ENCODE data around the gene MSL1. TPM values are rescaled to one million over a fixed set of nuclear protein-coding genes. Genes with fewer than 3 reads are reported as not detected.

Gene MSL1
- total and polyA plus RNA-seq, 2 of the 13 experiments (the other 11 are each of a cell fraction or from before 2014, with no cell fraction given), result 63.8 to 88.5 TPM

- TF ChIP-seq ZNF513 (CRISPR knock-in tag; conservative IDR thresholded peaks at IDR 0.05) (0 out of 2 replicates have a peak, but pooled peaks have one; percentile 21), AKAP8 (CRISPR knock-in tag; IDR thresholded peaks at IDR 0.05) (peak; percentile 89), ZUFSP (CRISPR knock-in tag; IDR thresholded peaks at IDR 0.05; ENCODE audit: borderline replicate concordance) (no peak; the same call in 1 of the 2 replicates), ZNF160 (CRISPR knock-in tag; IDR thresholded peaks at IDR 0.05) (peak; percentile 90), CBFB (CRISPR knock-in tag; IDR thresholded peaks at IDR 0.05) (peak; percentile 81), FOXK2 (IDR thresholded peaks at IDR 0.05) (peak; percentile 75), FOSL2 (CRISPR knock-in tag; IDR thresholded peaks at IDR 0.05) (peak; percentile 98), CCAR2 (optimal IDR thresholded peaks at IDR 0.05; ENCODE audit: low read depth, low read length) (peak; percentile 74), ELF1 (CRISPR knock-in tag; IDR thresholded peaks at IDR 0.05) (no peak), RERE (CRISPR knock-in tag; IDR thresholded peaks at IDR 0.05; ENCODE audit: low read depth) (peak; percentile 76), KLF11 (CRISPR knock-in tag; IDR thresholded peaks at IDR 0.05) (peak; percentile 99; the same call in 1 of the 2 replicates), SP5 (CRISPR knock-in tag; IDR thresholded peaks at IDR 0.05; ENCODE audit: borderline replicate concordance, low read depth) (no peak; the same call in none of the 2 replicates), ZNF503 (CRISPR knock-in tag; IDR thresholded peaks at IDR 0.05) (peak; percentile 95), MEIS2 (CRISPR knock-in tag; IDR thresholded peaks at IDR 0.05) (peak; percentile 97), GTF3A (CRISPR knock-in tag; conservative IDR thresholded peaks at IDR 0.05) (peak; percentile 88; the same call in 1 of the 2 replicates), SIN3A (IDR thresholded peaks at IDR 0.05; ENCODE audit: borderline replicate concordance, low read depth, low read length) (0 out of 2 replicates have a peak, but pooled peaks have one; percentile 20), ZSCAN5A (CRISPR knock-in tag; IDR thresholded peaks at IDR 0.05; ENCODE audit: borderline replicate concordance) (peak; percentile 96)
These were observed 21.0 kb upstream of the MSL1 start (continued) for GRCh38 chr17:40100669-40101366.
